ENCODE results near the gene MAD1L1.
A peak's percentile ranks its signal among the peaks of the same experiment; 100 is the strongest.

The MAD1L1 gene

GRCh38 chr7:2131341-2131740 is 101.4 kb downstream of the MAD1L1 start:
- DNase-seq = no peak

- DNase-seq = no peak
Measured at GRCh38 chr7:2130096-2130375, 102.7 kb downstream of the MAD1L1 start.

- DNase-seq = no peak
Measured at GRCh38 chr7:2129323-2130095, 103.2 kb downstream of the MAD1L1 start.

- no peak for DNase-seq
Measured at GRCh38 chr7:2128601-2129322, 104.0 kb downstream of the MAD1L1 start.

- DNase-seq = no peak
Measured at GRCh38 chr7:2126621-2127020, 106.1 kb downstream of the MAD1L1 start.

- no peak for DNase-seq
Measured at GRCh38 chr7:2125931-2126330, 106.8 kb downstream of the MAD1L1 start.

GRCh38 chr7:2124604-2125345 is 108.0 kb downstream of the MAD1L1 start:
- no peak for DNase-seq

- no peak for DNase-seq
Measured at GRCh38 chr7:2123916-2124315, 108.8 kb downstream of the MAD1L1 start.

- DNase-seq = peak; percentile 95
Measured at GRCh38 chr7:2123360-2123759, 109.4 kb downstream of the MAD1L1 start.

GRCh38 chr7:2122651-2123050 is 110.1 kb downstream of the MAD1L1 start:
- no peak for DNase-seq

GRCh38 chr7:2120841-2121830 is 111.6 kb downstream of the MAD1L1 start:
- DNase-seq = no peak

- no peak for DNase-seq
Measured at GRCh38 chr7:2120251-2120660, 112.5 kb downstream of the MAD1L1 start.

GRCh38 chr7:2118630-2119190 is 114.0 kb downstream of the MAD1L1 start:
- no peak for DNase-seq

GRCh38 chr7:2118056-2118455 is 114.7 kb downstream of the MAD1L1 start:
- no peak for DNase-seq

- DNase-seq = no peak
Measured at GRCh38 chr7:2117646-2118045, 115.1 kb downstream of the MAD1L1 start.

- DNase-seq = no peak
Measured at GRCh38 chr7:2116989-2117591, 115.7 kb downstream of the MAD1L1 start.

- DNase-seq = no peak
Measured at GRCh38 chr7:2116448-2116810, 116.3 kb downstream of the MAD1L1 start.

GRCh38 chr7:2115760-2116447 is 116.8 kb downstream of the MAD1L1 start:
- DNase-seq = peak; percentile 39

- no peak for DNase-seq
Measured at GRCh38 chr7:2114926-2115759, 117.6 kb downstream of the MAD1L1 start.

- DNase-seq = no peak
Measured at GRCh38 chr7:2114052-2114451, 118.7 kb downstream of the MAD1L1 start.
